ENCODE results near the gene ANXA9.

Gene ANXA9

DNA sequence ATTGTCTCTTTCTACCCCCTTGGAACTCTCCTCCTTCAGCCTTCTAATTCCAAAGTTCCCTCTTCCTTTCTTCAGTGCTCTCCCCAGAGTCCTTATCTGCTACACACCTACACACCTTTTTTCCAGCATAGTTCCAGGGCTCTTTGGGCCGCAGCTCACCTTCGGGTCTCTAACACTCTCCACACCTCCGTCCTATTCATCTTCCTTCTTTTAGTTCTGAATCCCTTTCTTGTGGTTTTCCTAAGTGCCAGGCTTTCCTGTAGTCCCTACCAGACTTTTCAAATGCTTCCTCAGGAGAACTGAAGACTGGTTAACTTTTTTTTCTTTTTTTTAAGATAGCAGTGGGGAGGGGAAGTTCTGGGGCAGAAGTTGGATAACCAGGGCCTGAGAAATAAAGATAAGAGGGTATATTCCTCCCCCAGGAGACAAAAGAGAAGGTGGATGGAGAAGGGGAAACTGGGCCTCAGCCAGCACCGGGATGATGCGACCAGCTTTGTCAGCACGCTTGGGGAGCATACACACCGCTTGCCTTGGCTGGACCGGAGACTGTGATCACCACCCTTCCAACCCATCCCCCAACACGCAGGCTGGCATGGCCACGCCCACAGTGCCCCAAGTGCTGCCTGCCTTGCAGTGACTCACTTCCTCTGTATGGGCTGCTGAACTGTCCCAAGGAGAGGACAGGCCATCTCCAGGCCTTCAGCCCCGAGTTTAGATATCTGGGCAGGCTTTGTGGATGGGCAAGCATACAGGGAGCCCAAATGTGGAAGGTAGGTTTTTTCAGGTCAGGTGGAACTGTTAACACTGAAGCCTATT, 5.0 kb upstream of the ANXA9 start:
- no peak overlapping the region for H3K4me3 ChIP-seq
- no peak for DNase-seq (ENCODE audit: low read depth, low spot score)

DNA sequence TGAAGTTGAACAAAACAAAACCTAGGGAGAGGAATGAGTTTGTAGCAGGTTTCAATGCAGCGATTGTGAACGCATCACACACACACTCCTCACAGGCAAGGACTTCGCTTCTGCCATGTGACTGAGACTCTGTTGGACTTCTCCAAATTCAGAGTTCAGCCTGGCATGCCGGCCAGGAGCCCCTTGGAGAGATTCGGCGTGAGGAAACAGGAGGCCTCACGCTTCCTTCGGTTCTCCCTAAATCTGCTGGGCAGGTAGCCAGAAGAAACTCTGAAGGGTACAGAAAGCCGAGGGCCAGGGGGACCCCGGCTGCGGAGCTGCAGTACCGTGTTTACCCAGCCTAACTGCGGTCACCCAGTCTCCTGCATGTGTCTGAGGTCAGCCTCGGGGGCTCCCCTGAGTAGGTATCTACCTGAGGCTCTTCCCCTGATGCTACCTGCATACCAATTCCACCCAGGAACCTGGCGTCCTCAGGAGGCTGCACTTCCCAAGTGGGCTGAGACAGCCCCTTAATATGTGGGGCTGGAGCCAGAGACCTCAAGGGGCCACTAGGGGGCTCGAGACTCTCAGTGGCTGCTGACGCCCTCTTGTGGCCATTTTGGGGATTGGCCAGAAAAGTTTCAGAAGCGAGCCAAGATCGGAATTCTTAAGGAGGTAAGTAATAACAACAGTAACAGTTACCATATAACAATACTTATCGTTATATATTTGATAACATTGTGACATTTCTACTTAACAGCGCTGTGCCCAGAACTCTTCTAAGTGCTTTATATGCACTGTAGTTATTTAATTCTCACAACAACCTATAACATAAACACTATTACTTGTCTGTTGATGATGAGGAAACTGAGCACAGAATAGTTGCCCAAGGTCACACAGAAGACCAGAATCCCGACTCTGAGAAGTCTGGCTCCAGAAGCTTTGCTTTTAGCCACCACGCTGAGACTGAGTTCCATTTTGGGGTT, 2.7 kb upstream of the ANXA9 start:
- Histone ChIP-seq H3K9me3 (ENCODE audit: low read depth, low read length) (no peaks in the 10 kb centered on the region), H3K4me3 (peak overlapping the region; percentile 31; the same call in 1 of the 2 replicates), H3K9ac (ENCODE audit: insufficient read length) (peak overlapping the region; percentile 20), H3K27ac (no peak overlapping the region), H3K36me3 (ENCODE audit: insufficient read depth, low read length) (no peaks in the 10 kb centered on the region)
- TF ChIP-seq POLR2AphosphoS5 (IDR thresholded peaks at IDR 0.05; ENCODE audit: borderline replicate concordance, low read depth, low read length) (no peak), EZH2 (IDR thresholded peaks at IDR 0.05) (no peak), FOXP2 (optimal IDR thresholded peaks at IDR 0.05; ENCODE audit: control extremely low read depth, extremely low read length, insufficient read depth) (no peak)
- peak; percentile 64 for DNase-seq (ENCODE audit: low read depth, low spot score)

More for the DNA sequence above, 5.0 kb upstream of the ANXA9 start:
- Histone ChIP-seq H3K9me3 (ENCODE audit: low read depth, low read length) (no peaks in the 10 kb centered on the region), H3K9ac (ENCODE audit: insufficient read length) (no peak overlapping the region), H3K36me3 (ENCODE audit: insufficient read depth, low read length) (no peaks in the 10 kb centered on the region), H3K27ac (0 out of 2 replicates have a peak overlapping the region, but pooled peaks have one; percentile 52)
- TF ChIP-seq EZH2 (IDR thresholded peaks at IDR 0.05) (no peak), FOXP2 (optimal IDR thresholded peaks at IDR 0.05; ENCODE audit: control extremely low read depth, extremely low read length, insufficient read depth) (no peak), POLR2AphosphoS5 (IDR thresholded peaks at IDR 0.05; ENCODE audit: borderline replicate concordance, low read depth, low read length) (no peak; the same call in 1 of the 2 replicates)

DNA sequence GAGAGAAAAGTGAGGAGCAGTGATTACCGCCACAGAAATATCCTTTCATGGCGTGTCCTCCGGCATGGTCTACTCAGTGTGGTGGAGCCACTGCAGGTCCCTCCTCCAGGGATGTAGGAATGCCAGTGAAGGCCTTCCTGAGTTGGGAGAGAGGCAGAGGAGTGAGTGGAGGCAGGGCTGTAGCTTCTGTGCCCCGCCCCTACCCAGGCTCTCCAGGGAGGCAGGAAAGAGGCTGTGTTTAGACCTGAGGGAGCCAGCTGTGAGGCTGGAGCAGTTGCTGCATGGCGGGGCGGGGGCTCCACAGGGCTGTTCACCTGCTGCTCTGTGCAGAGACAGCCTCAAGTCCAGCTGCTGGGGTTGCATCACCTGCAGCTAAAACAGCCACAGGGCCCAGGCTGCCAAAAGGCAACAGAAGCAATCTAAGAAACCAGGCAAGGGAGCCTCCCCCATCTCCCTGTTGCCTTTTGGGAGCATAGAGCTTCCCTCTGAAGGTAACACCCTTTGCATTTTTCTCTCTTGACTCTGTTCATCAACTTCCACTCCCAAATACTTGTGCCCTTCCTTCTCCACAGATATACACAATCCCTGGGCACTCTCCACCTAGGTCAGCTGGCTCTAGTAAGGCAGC, 801 bp upstream of the ANXA9 start:
- Histone ChIP-seq H3K4me3 (no peak overlapping the region), H3K9me3 (ENCODE audit: low read depth, low read length) (no peaks in the 10 kb centered on the region), H3K27ac (0 out of 2 replicates have a peak overlapping the region, but pooled peaks have one; percentile 50), H3K36me3 (ENCODE audit: insufficient read depth, low read length) (no peaks in the 10 kb centered on the region), H3K9ac (ENCODE audit: insufficient read length) (no peak overlapping the region)
- no peak for TF ChIP-seq FOXP2 (optimal IDR thresholded peaks at IDR 0.05; ENCODE audit: control extremely low read depth, extremely low read length, insufficient read depth)
- no peak for TF ChIP-seq EZH2 (IDR thresholded peaks at IDR 0.05)
- no peak for TF ChIP-seq POLR2AphosphoS5 (IDR thresholded peaks at IDR 0.05; ENCODE audit: borderline replicate concordance, low read depth, low read length)
- DNase-seq (ENCODE audit: low read depth, low spot score) = no peak

DNA sequence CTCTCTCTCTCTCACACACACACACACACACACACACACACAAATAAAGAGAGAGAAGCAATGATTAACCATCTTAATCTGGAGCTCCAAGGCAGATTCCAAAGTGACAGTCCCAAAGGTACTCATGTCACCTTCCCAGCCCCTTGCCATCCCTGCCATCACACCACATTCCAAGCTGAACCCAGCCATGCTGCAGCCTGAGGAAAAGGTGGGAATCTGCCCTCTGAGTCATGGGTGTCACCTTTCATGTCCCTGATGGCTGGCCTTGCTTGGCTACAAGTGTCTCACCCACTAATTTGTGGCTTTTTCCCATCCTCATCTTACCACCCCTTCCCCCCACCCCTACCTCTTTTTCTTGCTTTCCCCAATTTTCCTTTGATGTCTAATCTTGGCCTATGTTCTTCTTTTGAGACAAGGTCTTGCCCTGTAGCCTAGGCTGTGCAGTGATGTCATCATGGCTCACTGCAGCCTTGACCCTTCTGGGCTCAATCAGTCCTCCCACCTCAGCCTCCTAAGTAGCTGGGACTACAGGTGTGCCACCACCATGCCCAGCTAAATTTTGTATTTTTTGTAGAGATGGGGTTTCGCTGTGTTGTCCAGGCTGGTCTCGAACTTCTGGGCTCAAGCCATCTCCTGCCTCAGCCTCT, 3.2 kb downstream of the ANXA9 start:
- no peak overlapping the region for H3K4me3 ChIP-seq
- H3K36me3 ChIP-seq (ENCODE audit: insufficient read depth, low read length) = no peaks in the 10 kb centered on the region
- no peak for DNase-seq (ENCODE audit: low read depth, low spot score)
- no peaks in the 10 kb centered on the region for H3K9me3 ChIP-seq (ENCODE audit: low read depth, low read length)
- H3K27ac ChIP-seq = no peak overlapping the region
- H3K9ac ChIP-seq (ENCODE audit: insufficient read length) = no peak overlapping the region
- TF ChIP-seq FOXP2 (optimal IDR thresholded peaks at IDR 0.05; ENCODE audit: control extremely low read depth, extremely low read length, insufficient read depth) (no peak), POLR2AphosphoS5 (IDR thresholded peaks at IDR 0.05; ENCODE audit: borderline replicate concordance, low read depth, low read length) (no peak), EZH2 (IDR thresholded peaks at IDR 0.05) (no peak)

DNA sequence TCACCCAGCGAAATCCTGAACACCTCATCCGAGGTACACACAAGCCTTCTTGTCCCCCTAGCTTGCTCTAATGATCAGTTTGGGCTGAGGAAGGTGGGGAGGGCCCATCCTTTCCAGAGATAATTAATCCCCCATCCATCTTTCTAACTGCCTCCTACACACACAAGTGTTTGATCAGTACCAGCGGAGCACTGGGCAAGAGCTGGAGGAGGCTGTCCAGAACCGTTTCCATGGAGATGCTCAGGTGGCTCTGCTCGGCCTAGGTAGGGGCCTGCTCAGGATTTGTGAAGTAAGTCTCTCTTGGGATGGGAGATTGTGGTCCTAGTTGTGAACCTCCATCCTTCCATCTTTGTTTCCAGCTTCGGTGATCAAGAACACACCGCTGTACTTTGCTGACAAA, 5.8 kb downstream of the ANXA9 start:
- TF ChIP-seq EZH2 (IDR thresholded peaks at IDR 0.05) = no peak
- no peak for TF ChIP-seq POLR2AphosphoS5 (IDR thresholded peaks at IDR 0.05; ENCODE audit: borderline replicate concordance, low read depth, low read length)
- no peak for TF ChIP-seq FOXP2 (optimal IDR thresholded peaks at IDR 0.05; ENCODE audit: control extremely low read depth, extremely low read length, insufficient read depth)
- H3K9me3 ChIP-seq (ENCODE audit: low read depth, low read length) = no peaks in the 10 kb centered on the region
- H3K36me3 ChIP-seq (ENCODE audit: insufficient read depth, low read length) = no peaks in the 10 kb centered on the region
- H3K9ac ChIP-seq (ENCODE audit: insufficient read length) = no peak overlapping the region
- DNase-seq (ENCODE audit: low read depth, low spot score) = no peak
- H3K27ac ChIP-seq = no peak overlapping the region
- H3K4me3 ChIP-seq = no peak overlapping the region

DNA sequence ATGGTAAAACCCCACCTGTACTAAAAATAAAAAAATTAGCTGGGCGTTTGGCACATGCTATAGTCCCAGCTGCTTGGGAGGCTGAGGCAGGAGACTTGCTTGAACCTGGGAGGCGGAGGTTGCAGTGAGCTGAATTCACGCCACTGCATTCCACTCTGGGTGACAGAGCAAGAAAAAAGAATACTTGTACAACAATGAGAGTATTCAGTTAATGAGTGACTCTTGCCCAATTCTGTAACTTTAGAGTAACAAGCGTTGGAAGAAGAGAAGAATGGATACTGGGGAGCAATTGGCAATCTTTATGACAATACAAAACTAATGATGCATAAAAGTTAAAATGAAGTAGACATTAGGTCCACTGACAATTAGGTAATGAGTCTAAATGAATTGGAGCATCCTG, 10.5 kb downstream of the ANXA9 start:
- no peak overlapping the region for H3K27ac ChIP-seq

DNA sequence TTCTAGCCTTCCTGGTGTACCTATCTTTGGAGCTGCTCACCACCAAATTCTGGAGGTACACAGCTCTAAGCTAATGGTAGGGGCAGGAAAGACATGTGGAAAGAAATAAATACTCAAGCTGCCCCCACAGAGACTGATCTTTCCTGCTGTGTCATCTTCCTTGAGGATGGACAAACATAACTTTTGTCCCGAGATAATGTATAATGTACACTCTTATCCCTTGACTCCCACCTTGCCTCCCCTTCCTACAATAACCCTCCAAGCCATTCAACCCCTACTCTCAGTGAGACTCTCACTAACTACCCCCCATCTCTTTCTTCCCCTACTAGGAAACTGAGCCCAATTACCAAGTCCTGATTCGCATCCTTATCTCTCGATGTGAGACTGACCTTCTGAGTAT, 12.2 kb downstream of the ANXA9 start:
- no peak overlapping the region for H3K27ac ChIP-seq
- TF ChIP-seq EZH2 (IDR thresholded peaks at IDR 0.05) (no peak), FOXP2 (optimal IDR thresholded peaks at IDR 0.05; ENCODE audit: control extremely low read depth, extremely low read length, insufficient read depth) (no peak), POLR2AphosphoS5 (IDR thresholded peaks at IDR 0.05; ENCODE audit: borderline replicate concordance, low read depth, low read length) (no peak)
- no peak overlapping the region for H3K4me3 ChIP-seq
- H3K9ac ChIP-seq (ENCODE audit: insufficient read length) = no peak overlapping the region
- H3K9me3 ChIP-seq (ENCODE audit: low read depth, low read length) = no peaks in the 10 kb centered on the region
- no peak for DNase-seq (ENCODE audit: low read depth, low spot score)
- H3K36me3 ChIP-seq (ENCODE audit: insufficient read depth, low read length) = no peaks in the 10 kb centered on the region

More for the DNA sequence above, 10.5 kb downstream of the ANXA9 start:
- no peak for DNase-seq (ENCODE audit: low read depth, low spot score)
- H3K9ac ChIP-seq (ENCODE audit: insufficient read length) = no peak overlapping the region
- no peaks in the 10 kb centered on the region for H3K9me3 ChIP-seq (ENCODE audit: low read depth, low read length)
- H3K36me3 ChIP-seq (ENCODE audit: insufficient read depth, low read length) = no peaks in the 10 kb centered on the region
- H3K4me3 ChIP-seq = no peak overlapping the region
- TF ChIP-seq FOXP2 (optimal IDR thresholded peaks at IDR 0.05; ENCODE audit: control extremely low read depth, extremely low read length, insufficient read depth) (no peak), EZH2 (IDR thresholded peaks at IDR 0.05) (no peak), POLR2AphosphoS5 (IDR thresholded peaks at IDR 0.05; ENCODE audit: borderline replicate concordance, low read depth, low read length) (no peak)
